Prostate gland (tissue), 2 donors: ENCODE measurements around the gene ABCC6.
"Not testable (repeated sequence)": the region's sequence is repeated elsewhere in the genome, so short reads cannot be mapped to it uniquely, and the experiment has no call there.

ENCODE experiments used
- CTCF ChIP-seq, 4 experiments: fragments of 200-600 bp in 2 of 4; fragments of 450-650 bp in 2 of 4; sonication (generic) in 2 of 4; IDR thresholded peaks; 1 replicate in 3 of 4; 2 replicates in 1 of 4; pipeline ENCODE4 v1.5.1; 2016 to 2019; ENCODE audit warnings: antibody characterized with exemption in 4 of 4, mild to moderate bottlenecking in 2 of 4, moderate library complexity in 2 of 4
- POLR2AphosphoS5 ChIP-seq: sonication (generic); formaldehyde crosslinking; IDR thresholded peaks from one replicate; pipeline ENCODE4 v1.6.1; 2017; ENCODE audit warnings: antibody characterized with exemption

GRCh38 chr16:16221382-16221781 lies 1.9 kb downstream of the ABCC6 start:
- not testable (repeated sequence) for TF ChIP-seq POLR2AphosphoS5; CTCF (IDR thresholded peaks at IDR 0.05)
